NCI-H2227 (cell line): ENCODE results near the gene FHL1.

Experiments used
- DNase-seq: peaks from one replicate; lab custom pipeline; 2025; ENCODE audit not compliant: unreplicated experiment; lab: John Stamatoyannopoulos, UW

FHL1 gene

DNA sequence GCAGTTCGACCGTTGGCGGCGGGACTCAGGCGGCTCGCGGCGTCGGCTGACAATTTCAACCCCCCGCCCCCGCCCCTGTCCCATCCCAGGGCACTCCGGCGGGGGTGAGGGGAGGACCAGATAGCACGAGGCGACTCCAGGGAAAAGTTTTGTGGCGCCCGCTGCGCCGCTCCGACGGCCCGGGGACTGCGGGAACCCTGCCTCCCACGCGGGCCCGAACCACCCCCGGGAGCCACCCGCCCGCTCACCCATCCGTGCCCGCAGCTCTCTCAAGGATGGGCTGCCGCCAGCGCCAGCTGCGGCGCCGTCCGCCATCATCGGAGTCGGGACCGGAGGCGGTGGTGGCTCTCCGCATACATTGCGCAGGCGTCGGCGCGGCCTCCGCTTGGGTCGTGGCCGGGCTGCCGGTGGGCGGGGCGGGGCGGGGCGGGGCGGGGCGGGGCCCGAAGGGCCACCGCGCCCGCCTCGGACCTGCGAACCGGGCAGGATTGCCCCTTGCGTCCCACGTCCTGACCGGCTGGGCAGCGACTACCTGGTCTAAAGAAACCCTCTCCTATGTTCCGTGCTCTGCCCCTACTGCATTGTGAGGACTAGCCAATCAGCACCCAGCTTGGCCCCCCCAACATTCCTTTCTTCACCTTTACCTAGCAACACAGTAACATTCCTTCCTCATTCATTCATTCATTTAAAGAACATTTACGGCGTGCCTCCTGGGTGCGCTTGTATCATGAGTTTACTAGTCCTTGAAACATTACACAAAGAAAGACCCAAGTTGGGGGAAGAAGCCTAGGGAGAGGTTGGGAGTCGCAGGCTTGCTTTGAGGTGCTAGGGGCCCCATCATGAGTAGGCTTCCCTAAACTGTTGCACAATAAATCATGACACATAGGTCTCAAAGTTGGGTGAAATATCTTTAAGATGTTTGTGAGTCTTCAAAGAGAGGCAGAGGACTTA lies 104.0 kb downstream of the FHL1 start, which contains the start of gene MAP7D3:
MAP7D3 (minus strand) TSS at position 360 of the 951 bp plus-strand sequence; CDS start at position 318, 42 bp downstream.
- DNase-seq = peak; percentile 85

DNA sequence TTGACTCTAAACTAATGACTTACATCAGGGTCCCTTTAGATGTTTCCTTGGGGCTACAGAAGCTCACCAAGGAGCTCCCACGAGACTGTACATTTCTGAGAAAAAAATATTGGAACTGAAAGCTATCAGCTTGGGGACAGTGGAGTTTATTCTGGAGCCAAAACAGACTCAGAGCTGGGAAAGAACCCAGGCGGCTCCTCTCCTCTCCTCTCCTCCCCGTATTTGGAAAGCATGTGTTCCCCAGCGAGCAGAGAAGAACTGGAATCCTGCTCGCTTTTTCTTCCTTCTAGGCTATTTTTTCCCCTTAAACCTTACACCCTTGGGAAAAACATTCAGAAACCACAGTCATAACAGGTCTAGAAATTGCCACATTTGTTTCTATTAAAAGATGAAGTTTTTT lies 108.2 kb downstream of the FHL1 start:
- DNase-seq = no peak

DNA sequence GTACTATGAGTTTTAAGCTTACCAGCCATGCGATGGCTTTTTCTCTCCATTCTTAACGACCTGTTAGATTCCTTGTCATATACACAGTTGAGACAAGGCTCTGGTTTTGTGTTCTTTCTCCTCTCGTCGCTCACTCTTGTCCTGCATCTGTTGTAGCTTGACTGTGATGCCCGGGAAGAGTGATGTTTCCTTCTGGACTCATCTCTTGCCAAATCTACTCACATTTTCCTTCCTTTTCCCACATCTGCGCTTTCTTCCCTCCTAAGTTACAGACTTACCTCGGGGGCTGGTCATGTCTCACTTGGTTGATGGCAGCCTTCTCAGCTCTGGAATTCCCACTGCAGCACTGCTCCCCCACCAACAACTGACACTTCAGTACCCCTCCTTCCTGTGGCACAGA lies 108.7 kb downstream of the FHL1 start:
- no peak for DNase-seq

DNA sequence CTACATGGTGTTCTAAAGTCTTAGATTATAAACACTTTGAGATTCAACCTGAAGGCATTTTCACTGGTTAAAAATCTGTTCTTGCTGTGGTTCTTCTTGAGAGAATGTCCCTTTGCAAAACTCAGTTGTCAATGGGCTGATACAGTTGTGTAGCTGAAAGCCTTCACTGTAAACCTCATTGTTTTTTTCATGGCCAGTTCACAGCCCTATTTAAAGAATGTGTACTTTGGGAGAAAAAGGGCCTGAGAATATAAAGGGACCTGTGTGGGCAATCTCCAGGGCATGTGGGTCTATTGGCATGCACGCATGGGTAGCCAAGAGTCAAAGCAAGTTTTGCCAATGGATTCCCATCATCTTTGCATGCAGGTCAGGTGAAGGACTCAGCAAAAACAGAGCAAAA lies 111.6 kb downstream of the FHL1 start:
- DNase-seq = no peak

DNA sequence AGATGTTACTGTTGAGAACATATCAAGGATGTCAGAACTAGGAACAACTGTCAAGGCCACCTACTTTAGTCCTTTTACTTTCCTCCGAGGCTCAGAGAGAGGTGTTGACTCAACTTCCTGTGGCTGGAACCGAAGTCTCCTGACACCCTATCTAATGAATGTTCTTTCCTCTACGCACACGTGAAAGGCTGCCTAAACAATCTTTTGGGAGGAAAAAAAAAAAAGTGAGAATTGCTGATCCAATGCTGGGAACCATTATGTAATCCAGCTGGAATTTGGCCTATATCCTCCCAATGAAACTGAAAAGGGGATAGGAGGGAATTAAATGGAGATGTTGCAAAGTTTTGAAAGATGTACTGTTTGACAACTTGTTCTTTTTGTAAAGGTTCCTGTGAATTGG lies 112.2 kb downstream of the FHL1 start:
- no peak for DNase-seq

DNA sequence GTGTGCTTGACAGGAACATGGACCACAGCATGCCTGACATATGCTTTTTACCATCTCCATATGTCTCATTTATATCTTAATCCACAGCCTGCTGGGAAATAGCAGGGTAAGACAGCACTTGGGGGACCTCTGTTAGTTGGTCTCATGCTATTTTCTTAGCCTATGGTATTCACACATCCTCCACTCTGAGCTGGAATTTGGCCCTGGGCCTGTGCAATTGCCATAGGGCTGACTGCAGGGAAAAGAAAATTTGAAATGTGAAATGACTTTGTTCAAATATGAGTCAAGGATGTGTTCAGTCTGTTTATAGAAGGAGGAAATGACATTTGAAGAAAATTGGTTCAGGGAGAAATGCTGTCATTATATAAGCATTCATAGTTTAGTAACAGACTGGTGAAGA lies 113.4 kb downstream of the FHL1 start:
- peak; percentile 5 for DNase-seq
